ENCODE data around the gene GRIP2.

- TF ChIP-seq, protein P1, sequence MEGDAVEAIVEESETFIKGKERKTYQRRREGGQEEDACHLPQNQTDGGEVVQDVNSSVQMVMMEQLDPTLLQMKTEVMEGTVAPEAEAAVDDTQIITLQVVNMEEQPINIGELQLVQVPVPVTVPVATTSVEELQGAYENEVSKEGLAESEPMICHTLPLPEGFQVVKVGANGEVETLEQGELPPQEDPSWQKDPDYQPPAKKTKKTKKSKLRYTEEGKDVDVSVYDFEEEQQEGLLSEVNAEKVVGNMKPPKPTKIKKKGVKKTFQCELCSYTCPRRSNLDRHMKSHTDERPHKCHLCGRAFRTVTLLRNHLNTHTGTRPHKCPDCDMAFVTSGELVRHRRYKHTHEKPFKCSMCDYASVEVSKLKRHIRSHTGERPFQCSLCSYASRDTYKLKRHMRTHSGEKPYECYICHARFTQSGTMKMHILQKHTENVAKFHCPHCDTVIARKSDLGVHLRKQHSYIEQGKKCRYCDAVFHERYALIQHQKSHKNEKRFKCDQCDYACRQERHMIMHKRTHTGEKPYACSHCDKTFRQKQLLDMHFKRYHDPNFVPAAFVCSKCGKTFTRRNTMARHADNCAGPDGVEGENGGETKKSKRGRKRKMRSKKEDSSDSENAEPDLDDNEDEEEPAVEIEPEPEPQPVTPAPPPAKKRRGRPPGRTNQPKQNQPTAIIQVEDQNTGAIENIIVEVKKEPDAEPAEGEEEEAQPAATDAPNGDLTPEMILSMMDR (IDR thresholded peaks at IDR 0.05; ENCODE audit: low read depth, low read length) = no peak
- TF ChIP-seq POLR2A (IDR thresholded peaks at IDR 0.05; ENCODE audit: extremely low read depth, insufficient read length) = no peak
These were observed 88.0 kb downstream of the GRIP2 start for GRCh38 chr3:14451844-14452739.
